GM19438 (cell line): Measurements from ENCODE around the gene APOBEC3A.
"Not testable (repeated sequence)": the region's sequence is repeated elsewhere in the genome, so short reads cannot be mapped to it uniquely, and the experiment has no call there.

Experiments used
- ATAC-seq: cut with Tn5 transposase; IDR thresholded peaks from one replicate; pipeline ENCODE4 v1.9.1; 2021; ENCODE audit warnings: low read depth; ENCODE audit not compliant: unreplicated experiment

The APOBEC3A gene

DNA sequence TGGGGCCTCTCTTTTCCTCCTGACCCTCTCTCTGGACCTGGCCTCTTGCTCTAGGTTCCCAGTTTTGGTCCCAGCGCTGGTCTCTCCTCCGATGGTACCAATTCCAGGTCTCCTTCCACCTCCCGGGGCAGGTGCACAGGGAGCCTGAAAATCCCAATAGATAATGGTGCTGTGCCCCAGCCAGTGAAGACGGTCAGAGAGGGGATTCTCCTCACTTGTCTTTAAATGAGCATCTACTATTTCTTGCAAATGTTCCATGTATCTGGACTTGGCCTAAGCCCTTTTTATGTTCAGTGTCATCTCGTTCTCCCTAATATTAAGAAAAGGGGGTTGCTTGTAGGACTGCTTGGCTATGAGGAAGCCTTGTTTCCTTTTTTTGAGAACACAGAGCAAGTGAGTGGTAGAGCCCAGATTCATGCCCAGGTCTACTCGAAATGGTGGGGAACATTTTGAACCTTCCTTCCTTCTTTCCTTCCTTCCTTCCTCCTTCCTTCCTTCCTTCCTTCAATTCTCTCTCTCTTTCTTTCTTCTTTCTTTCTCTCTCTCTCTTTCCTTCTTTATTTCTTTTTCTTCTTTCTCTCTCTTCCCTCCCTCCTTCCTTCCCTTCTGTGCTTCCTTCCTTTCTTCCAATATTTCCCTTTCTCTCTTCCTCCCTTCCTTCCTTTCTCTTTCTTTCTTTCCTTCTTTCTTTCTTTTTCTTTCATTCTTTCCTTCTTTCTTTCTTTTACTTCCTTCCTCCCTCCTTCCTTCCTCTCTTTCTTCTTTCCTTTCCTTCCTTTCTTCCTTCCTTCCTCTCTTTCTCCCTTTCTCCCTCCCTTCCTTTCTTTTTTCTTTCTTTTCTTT, 620 bp downstream of the APOBEC3A start:
- no peak for ATAC-seq

DNA sequence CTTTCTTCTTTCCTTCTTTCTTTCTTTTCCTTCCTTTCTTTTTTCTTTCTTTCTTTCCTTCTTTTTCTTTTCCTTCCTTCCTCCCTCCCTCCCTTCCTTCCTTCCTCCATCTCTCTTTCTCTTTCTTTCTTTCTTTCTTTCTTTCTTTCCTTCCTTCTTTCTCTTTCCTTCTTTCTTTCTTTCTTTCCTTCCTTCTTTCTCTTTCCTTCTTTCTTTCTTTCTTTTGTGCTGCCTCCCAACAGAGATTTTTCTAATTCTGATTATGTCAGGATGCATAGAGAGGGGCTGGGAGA, 1.2 kb downstream of the APOBEC3A start:
- ATAC-seq, result not testable (repeated sequence)

DNA sequence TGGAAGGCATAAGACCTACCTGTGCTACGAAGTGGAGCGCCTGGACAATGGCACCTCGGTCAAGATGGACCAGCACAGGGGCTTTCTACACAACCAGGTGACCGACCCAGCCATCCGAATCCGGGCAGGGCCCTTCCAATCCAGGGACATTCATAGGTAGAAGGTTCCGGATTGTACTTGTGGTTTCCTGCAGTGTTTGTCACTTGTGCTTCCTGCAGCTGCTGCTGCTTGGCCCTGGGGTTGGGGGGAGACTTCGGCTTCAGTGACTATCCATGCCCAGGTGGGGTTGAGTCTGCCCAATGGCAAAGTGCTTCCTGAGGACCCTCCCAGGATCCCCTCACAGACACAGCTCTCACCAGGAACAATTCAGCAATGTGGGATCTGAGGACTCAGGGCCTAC, 2.2 kb downstream of the APOBEC3A start:
- no peak for ATAC-seq

DNA sequence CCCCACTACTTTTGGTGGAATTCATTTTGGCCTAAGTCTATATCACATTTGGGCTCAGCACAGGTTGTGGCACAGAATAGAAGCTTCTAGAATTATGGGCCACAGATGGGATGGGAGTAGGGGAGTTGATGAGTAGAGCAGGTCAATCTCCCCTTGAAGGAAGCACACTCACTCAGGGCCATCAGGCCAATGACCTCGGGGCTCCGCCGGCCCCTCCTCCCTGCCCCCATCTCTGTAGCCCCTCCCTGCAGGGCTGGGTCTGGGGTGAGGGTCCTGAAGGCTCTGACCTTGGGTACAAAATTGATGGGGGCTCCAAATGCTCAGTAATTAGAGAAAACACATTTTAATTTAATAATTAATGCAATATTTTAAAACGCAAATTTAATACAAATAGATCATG, 3.3 kb downstream of the APOBEC3A start:
- not testable (repeated sequence) for ATAC-seq

- ATAC-seq, result not testable (repeated sequence)
These were observed 5.9 kb downstream of the APOBEC3A start for GRCh38 chr22:38963291-38963738.

GRCh38 chr22:38963872-38964271, 6.5 kb downstream of the APOBEC3A start:
- ATAC-seq, result no peak

DNA sequence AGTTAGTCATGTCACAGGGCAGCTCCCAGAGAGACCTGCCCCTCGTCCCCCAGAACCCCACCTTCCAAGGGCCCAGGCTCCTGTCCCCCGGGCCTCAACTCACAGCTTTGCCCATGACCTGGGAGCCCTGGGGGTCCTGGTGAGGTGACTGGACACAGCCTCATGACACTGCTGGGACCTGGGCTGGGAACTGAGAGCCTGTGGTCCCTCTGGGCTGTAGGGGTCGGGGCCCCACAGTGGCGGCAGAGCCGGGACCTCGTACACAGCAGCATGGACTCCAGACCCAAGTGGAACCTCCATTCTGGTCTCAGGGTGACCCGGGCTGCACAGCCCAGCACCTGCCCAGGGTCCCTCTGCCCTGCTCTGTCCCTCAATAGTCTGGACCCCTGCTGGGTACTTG, 6.9 kb downstream of the APOBEC3A start:
- no peak for ATAC-seq

DNA sequence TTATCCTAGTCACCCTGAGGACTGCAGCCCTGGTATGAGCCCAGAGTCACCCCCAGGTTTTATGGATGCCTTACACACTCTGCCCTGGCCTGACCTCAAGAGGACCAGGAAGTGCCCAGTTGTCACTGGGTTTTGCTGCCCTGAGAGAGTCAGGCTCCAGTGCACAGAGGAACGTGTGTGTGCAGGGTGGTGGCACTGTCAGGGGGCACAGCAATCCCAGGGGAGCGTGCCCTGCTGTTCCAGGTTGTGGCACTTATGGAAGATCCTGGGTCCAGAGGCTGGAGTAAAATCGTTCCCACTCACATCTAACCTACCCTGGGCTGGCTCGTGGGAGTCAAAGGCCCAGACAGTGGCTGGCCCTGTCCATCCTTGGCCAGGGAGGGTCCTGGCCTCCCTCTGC, 7.6 kb downstream of the APOBEC3A start:
- no peak for ATAC-seq

GRCh38 chr22:38965614-38966379, 8.4 kb downstream of the APOBEC3A start:
- no peak for ATAC-seq

- no peak for ATAC-seq
These were observed 8.9 kb downstream of the APOBEC3A start for GRCh38 chr22:38966380-38966702.

DNA sequence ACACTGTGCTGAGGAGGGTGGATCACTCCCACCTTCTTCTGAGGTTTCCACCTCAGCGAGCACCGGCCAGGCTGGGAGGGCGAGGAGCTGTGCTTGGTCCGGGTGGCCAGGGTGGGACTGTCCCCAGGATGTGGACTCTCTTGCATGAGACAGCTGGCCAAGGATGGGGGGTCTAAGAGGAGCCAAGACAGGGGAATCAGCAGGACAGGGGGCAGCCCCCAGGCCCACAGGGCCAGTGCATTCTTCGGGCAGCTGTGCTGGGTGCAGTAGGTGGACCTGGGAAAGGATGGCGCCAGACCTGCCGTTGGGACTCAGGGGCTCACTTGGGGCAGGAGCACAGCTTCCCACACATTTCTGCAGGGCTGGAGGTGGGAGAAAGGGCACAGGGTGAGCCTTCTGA, 9.5 kb downstream of the APOBEC3A start:
- no peak for ATAC-seq

DNA sequence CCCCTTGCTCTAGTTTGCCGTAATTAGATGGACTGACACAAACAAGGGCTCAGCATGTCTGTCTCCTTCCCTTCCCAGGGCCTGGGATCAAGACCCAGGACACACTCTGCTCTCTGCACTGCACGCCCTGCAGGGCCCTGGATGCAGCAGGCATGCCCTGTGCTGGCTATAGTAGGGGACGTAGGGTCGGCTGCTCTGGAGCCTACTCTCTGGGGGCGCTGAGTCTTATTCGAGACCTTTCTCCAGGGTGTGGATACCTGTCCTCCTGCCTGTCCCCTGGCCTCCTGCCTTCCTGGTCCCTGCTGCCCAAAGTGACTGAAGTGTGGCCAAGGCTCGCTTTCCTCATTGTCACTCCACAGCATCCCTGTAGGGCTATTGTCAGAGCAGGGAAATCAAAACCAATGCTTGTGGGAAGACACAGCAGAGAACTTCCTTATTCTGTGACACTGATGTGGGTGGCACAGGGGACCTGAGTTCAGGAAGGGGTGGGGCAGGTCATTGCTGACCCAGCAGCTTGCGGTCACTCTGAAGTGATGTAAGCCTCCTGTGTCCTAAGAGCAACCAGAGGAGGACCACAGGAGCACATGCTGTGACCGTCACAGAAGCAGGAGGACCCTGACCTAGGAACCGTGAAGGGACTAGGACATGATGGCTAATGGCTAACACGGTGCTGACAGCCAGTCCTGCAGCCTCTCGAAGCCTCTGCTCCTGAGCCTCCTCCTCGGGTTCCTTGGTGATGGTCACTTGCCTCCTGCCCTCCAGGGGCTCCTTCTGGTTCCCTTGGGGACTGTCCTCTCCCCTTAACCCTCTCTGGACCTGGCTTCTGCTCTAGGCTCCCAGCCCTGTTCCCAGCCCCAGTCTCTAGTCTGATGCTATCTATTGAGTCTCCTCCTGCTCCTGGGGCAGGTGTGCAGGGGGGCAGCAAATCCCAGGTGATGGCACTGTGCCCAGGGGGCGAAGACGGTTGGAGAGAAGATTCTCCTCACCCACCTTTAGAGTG, 10.3 kb downstream of the APOBEC3A start:
- no peak for ATAC-seq

- ATAC-seq, result no peak
These were observed 11.4 kb downstream of the APOBEC3A start for GRCh38 chr22:38968801-38969200.

- no peak for ATAC-seq
These were observed 13.1 kb downstream of the APOBEC3A start for GRCh38 chr22:38970551-38970950.

DNA sequence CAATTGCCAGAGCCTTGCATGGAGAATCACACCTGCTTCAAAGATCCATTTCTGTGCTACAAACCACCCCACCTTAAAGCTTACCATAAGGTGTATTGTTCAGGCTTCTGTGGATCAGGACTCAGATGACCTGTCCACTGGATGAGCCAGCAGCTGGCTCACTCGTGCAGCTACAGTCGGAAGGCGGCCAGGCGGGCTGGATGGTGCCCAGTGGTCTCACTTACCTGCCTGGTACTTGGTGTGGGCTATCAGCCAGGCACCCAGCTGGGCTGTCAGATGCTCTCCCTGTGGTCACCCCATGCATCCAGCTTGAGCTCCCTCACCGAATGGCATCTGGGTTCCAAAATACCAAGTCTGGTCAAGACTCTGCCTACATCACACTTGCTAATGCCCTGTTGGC, 13.8 kb downstream of the APOBEC3A start:
- no peak for ATAC-seq

- ATAC-seq, result no peak
These were observed 14.4 kb downstream of the APOBEC3A start for GRCh38 chr22:38971791-38972190.

DNA sequence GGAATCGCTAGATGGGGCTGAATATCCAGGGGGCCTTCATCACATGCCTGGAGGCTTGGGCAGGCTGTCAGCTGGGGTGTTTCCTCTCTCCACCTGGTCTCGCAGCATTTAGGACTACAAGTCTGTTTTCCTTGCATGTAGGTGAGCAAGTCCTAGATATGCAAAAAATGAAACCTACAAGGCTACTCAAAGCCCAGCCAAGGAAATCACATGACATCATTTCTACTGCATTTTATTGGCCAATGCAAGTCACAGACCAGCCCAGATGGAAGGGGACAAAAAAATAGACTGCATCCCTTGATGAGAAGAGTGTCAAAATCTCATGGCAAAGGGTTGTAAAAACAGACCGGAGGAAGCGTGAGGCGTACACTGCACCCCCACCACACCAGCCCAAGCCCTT, 15.1 kb downstream of the APOBEC3A start:
- no peak for ATAC-seq

DNA sequence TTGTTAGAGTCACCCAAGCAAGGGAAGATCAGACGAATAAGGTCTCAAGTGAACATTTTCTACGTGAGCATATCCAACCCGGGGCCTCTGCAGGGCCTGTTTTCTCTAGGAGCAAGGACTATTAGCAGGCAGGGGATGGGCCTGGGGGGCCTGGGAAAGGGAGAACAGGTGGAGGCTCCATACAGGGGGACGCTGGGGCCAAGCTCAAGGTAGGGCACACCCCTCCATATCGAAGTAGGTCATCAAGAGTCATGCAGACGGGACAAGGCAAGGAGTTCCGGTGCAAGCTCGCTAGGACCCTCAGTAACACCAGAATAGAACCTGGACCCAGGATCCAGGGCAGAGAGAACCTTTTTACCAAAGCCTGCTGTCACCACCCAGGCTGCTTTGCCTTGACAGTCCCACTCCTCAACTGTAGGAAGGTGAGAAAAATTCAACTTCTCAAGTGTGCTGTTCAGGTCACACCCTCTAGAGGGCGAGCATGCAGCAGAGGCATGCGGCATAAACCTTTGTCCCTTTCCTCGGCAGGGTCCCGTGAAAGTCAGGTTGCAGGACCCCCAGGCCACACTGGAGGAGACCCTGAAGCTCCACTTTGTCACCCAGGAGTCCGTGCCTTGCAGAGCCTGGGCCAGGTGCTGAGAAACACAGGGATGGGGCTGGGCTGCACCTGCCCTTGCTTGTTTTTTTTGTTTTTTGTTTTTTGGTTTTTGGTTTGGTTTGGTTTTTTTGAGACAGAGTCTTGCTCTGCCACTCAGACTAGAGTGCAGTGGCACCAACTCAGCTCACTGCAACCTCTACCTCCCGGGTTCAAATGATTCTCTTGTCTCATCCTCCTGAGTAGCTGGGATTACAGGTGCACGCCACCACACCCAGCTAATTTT, 16.1 kb downstream of the APOBEC3A start:
- no peak for ATAC-seq

GRCh38 chr22:38974170-38974825, 16.9 kb downstream of the APOBEC3A start:
- ATAC-seq, result no peak

DNA sequence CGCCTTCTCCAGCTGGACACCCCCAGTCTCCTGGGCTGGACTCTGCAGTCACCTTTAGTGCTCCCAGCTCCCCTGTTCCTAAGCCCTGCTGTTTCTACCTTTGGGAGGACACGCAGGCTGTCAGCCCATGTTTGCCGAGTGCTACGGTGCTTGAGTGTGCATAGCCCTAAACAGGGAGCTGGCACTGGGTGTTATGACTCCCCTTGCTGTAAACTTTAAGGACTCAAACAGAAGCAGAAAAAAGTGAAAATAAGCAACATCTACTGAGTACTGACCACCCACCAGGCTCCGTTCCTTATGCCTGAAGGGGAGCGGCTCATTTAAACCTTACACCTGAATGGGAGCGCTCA, 17.4 kb downstream of the APOBEC3A start:
- no peak for ATAC-seq
